T-helper 2 cell treated with Interferon-gamma antibody and Interleukin-4, amounts not matched to agents 5 μg/mL and 100 μg/mL, for 36 hours (primary cell): ENCODE measurements around the gene KRT23.

ENCODE experiments used
- DNase-seq: peaks from one replicate; pipeline ENCODE4 v3.0.0; 2021; ENCODE audit warnings: low spot score
- H3K27ac Mint-ChIP-seq: one replicate; pipeline ENCODE4 v1.8.0; 2021; ENCODE audit warnings: mild to moderate bottlenecking, mixed read lengths
- H3K27me3 Mint-ChIP-seq: one replicate; pipeline ENCODE4 v1.8.0; 2021; ENCODE audit warnings: low read depth, mixed read lengths
- H3K36me3 Mint-ChIP-seq: one replicate; pipeline ENCODE4 v1.8.0; 2021; ENCODE audit warnings: low read depth, mixed read lengths
- H3K4me1 Mint-ChIP-seq: one replicate; pipeline ENCODE4 v1.8.0; 2021; ENCODE audit warnings: low read depth, mixed read lengths
- H3K4me3 Mint-ChIP-seq: one replicate; pipeline ENCODE4 v1.8.0; 2022; ENCODE audit warnings: mild to moderate bottlenecking, moderate library complexity, mixed read lengths
- H3K9me3 Mint-ChIP-seq: one replicate; pipeline ENCODE4 v1.8.0; 2021; ENCODE audit warnings: mixed read lengths

Gene KRT23, protein sequence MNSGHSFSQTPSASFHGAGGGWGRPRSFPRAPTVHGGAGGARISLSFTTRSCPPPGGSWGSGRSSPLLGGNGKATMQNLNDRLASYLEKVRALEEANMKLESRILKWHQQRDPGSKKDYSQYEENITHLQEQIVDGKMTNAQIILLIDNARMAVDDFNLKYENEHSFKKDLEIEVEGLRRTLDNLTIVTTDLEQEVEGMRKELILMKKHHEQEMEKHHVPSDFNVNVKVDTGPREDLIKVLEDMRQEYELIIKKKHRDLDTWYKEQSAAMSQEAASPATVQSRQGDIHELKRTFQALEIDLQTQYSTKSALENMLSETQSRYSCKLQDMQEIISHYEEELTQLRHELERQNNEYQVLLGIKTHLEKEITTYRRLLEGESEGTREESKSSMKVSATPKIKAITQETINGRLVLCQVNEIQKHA

DNA sequence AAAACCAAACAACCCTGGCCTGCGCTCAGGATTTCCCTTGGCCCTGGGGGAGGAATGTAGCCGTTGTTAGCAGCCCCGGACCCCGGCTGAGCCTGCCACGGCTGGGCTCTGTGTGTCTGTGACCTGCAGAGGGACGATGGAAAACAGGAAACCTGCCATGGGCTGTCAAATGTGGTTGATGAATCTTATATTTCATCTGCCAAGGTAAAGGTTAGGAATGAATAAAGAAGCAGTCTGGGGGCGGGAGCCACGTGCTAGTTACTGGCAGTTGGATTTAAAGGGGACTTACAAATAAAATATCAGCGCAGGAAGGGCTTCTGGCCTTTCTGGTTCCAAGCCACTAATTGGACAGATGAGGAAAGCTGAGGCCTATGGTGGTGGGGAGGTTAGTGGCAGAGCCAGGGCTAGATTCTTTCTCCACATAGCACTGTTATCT, at the start of gene KRT23:
KRT23 (minus strand) TSS at position 263 of the 436 bp plus-strand sequence. CDS start 1,043 bp downstream, outside the sequence.
- Mint-ChIP-seq H3K9me3 (no peaks in the 10 kb centered on the region), H3K36me3 (no peaks in the 10 kb centered on the region), H3K4me1 (no peaks in the 10 kb centered on the region), H3K27me3 (peaks cover 10% of the 10 kb centered on the region), H3K27ac (no peak within 1 kb of the TSS), H3K4me3 (no peak within 1 kb of the TSS)
- DNase-seq, result no peak

DNA sequence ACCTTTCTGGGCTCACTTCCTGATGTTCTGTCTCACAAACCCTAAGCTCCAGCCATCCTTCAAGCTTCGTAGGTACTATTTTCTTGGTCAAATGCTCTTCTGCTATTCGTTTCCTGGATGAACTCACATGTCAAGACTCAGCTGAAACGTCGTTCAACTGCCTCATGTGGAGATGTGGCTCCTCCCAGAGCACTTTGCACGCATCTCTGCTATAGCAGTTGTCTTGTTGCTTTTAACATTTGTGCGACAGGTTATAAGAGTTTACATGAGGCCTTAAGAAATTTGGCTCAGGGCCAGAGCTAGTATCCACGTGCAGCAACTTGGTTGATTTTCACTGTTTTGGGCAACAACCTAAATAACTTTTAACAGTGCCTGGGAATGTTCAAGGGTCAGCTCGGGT, 49.5 kb upstream of the KRT23 start:
- H3K27me3 Mint-ChIP-seq, result peaks cover 25% of the 10 kb centered on the region
- H3K4me3 Mint-ChIP-seq, result no peak overlapping the region
- no peak overlapping the region for H3K27ac Mint-ChIP-seq
- no peaks in the 10 kb centered on the region for H3K9me3 Mint-ChIP-seq
- no peak for DNase-seq
- no peaks in the 10 kb centered on the region for H3K4me1 Mint-ChIP-seq
- no peaks in the 10 kb centered on the region for H3K36me3 Mint-ChIP-seq

DNA sequence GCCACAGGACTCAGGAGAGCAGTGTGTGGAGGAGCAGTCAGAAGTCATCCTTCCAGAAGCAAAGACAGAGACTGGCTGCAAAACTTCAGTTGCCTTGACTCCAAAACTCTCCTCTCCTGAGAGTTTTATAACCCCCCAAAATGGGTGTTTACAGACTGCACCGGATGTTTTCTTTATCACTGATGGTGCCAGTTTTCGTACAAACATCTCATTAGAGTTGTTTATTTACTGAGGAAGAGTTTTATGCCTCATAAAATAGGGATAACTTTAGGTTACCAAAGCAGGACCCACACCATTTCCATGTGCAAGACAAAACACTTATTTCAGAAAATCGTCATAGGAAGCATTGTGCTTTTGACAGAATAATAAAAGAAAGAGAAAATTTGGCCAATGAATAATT, 46.8 kb upstream of the KRT23 start, which contains the start of gene KRT40:
KRT40 (minus strand) TSS at position 101 of the 400 bp plus-strand sequence; CDS start at position 48, 53 bp downstream.
- Mint-ChIP-seq H3K4me1 (no peaks in the 10 kb centered on the region), H3K27me3 (peaks cover 19% of the 10 kb centered on the region), H3K36me3 (no peaks in the 10 kb centered on the region)

DNA sequence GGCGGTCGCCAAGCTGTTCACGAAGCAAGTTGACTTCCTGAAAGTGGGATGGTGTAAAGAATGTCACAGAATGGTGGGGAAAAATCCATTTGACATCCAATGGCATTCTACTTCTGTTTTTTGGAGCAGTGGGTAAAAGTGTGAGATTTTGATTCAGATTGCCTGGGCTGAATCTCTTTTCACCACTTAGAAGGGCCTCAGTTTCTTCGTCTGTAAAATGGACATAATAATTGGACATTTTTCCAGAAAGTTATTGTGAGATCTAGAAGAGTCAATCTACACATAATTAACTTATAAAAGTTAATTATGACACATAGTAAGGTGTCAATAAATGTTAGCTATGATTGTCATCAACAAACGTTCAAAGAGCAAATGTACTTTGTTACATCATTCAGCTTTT, 43.7 kb upstream of the KRT23 start:
- Mint-ChIP-seq H3K27me3 (peaks cover 11% of the 10 kb centered on the region), H3K4me3 (no peak overlapping the region), H3K36me3 (no peaks in the 10 kb centered on the region), H3K27ac (no peak overlapping the region), H3K4me1 (no peaks in the 10 kb centered on the region), H3K9me3 (no peaks in the 10 kb centered on the region)
- DNase-seq, result no peak

More for the DNA sequence above, 46.8 kb upstream of the KRT23 start, which contains the start of gene KRT40:
- H3K27ac Mint-ChIP-seq, result no peak within 1 kb of the TSS
- no peak within 1 kb of the TSS for H3K4me3 Mint-ChIP-seq
- no peak for DNase-seq
- no peaks in the 10 kb centered on the region for H3K9me3 Mint-ChIP-seq

DNA sequence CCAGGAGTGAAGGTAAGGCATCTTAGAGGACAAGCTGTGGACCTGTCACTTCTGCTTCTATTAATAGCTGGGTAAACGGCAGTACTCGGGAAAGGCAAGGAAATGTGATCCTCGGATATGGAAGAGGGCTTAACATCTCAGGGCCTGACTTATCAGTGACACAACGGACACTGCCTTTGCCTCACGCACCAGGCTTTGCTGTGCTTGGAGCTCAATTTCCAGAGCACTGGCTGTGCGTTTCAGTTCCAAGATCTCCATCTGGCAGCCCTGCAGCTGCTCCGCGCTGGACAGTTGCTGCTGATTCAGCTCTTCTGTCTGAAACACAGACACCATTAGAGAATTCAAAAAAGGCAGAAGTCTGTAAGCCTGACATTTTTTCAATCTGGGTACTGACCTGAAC, 43.1 kb upstream of the KRT23 start:
- Mint-ChIP-seq H3K4me3 (no peak overlapping the region), H3K4me1 (no peaks in the 10 kb centered on the region), H3K9me3 (no peaks in the 10 kb centered on the region), H3K27ac (no peak overlapping the region), H3K36me3 (no peaks in the 10 kb centered on the region), H3K27me3 (peaks cover 8% of the 10 kb centered on the region)
- DNase-seq, result no peak

DNA sequence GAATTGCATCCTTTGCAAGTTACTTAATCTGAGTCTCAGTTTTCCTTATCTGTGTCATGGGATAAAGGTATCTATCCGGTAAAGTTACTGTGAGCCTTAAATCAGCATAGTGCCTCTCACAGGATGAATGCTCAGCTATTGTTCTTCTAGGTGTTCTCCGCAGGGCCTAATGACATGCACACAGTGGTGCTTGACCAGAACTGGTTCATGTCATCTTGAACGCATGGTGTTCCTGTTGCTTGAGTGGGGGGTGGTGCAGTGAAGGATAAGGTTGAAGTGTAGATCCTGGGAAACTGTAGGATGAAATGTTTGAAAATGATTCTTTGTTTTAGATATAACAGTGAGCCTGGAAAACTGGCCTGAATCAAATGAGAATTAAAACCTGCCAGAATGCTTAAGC, 42.7 kb upstream of the KRT23 start:
- Mint-ChIP-seq H3K4me1 (no peaks in the 10 kb centered on the region), H3K27ac (no peak overlapping the region), H3K36me3 (no peaks in the 10 kb centered on the region), H3K27me3 (peaks cover 6% of the 10 kb centered on the region), H3K9me3 (no peaks in the 10 kb centered on the region), H3K4me3 (no peak overlapping the region)
- DNase-seq, result no peak

DNA sequence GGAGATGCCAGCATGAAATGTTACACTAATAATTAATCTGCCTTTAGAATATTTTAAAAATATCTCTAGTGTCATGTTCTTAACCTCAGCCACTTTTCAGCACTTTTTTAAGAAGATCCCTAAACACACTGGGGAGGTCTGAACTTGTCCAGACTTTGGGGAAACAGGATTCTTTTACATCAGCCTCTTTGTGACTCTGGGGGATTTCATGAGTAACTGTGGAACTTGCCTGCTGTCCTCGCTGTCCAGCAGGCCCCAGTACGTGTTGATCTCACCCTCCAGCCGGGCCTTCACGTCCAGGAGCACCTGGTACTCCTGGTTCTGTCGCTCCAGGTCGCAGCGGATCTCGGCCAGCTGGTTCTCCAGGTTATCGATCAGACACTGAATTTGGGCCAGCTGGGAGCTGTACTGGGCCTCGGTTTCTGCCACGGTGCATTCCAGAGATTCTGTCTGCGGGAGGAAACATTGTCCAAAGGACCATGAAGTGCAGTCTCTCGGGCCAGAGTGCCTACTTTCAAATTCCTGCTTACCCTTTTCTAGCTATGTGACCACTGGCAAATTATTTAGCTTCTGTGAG, 41.2 kb upstream of the KRT23 start:
- Mint-ChIP-seq H3K4me3 (no peak overlapping the region), H3K36me3 (no peaks in the 10 kb centered on the region), H3K27me3 (peaks cover 3% of the 10 kb centered on the region), H3K27ac (no peak overlapping the region), H3K9me3 (no peaks in the 10 kb centered on the region), H3K4me1 (no peaks in the 10 kb centered on the region)
- DNase-seq, result no peak

DNA sequence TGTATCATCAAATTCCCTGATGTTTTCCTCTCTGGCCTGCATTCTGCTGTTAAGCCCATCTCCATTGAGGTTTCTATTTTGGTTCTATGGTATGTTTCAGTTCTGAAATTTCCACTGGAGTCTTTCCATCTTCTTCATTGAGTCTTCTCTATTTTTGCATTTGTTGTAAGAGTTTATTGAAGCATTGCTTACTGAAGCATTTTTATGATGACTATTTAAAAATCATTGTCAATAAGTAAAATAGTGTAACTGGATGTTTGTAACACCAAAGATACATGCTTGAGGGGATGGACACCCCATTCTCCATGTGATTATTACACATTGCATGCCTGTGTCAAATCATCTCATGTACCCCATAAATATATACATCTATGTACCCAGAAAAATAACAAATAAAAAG, 38.1 kb upstream of the KRT23 start:
- Mint-ChIP-seq H3K4me1 (no peaks in the 10 kb centered on the region), H3K36me3 (no peaks in the 10 kb centered on the region), H3K4me3 (no peak overlapping the region), H3K9me3 (no peaks in the 10 kb centered on the region), H3K27me3 (peaks cover 10% of the 10 kb centered on the region), H3K27ac (no peak overlapping the region)
- no peak for DNase-seq

DNA sequence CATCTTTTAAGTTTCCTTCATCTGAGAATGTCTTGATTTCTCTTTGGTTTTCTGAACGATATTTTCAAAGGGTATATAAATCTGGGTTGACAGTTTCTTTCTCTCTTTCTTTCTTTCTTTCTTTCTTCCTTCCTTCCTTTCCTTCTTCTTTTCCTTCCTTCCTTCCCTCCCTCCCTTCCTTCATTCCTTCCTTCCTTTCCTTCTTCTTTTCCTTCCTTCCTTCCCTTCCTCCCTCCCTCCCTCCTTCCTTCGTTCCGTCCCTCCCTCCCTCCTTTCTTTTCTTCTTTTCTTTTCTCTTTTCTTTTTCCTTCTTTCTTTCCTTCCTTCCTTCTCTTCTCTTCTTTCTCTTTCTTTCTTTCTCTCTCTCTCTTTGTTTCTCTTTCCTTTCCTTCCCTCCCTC, 36.9 kb upstream of the KRT23 start:
- Mint-ChIP-seq H3K4me3 (no peak overlapping the region), H3K36me3 (no peaks in the 10 kb centered on the region), H3K4me1 (no peaks in the 10 kb centered on the region), H3K27ac (no peak overlapping the region), H3K27me3 (peaks cover 10% of the 10 kb centered on the region), H3K9me3 (no peaks in the 10 kb centered on the region)
- no peak for DNase-seq

DNA sequence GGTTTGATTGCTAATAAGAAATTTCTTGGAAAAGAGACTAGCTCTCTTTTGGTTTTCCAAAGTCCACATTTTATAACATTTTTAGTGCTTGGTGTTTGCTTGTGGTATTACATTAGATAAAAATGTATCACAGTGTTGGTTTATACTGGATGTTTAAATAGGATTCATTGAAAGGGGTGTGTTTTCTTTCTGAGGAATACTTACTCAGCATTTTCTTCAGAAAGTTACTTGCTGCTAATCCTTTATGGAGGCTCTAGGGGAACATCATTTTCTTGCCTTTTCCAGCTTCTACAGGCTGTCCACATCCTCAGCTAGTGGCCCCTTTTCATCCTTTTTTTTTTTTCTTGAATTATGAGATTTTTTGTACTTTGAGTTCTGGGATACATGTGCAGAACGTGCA, 30.1 kb upstream of the KRT23 start:
- Mint-ChIP-seq H3K27me3 (peaks cover 7% of the 10 kb centered on the region), H3K4me3 (no peak overlapping the region), H3K9me3 (no peaks in the 10 kb centered on the region), H3K36me3 (no peaks in the 10 kb centered on the region), H3K4me1 (no peaks in the 10 kb centered on the region), H3K27ac (no peak overlapping the region)
- no peak for DNase-seq

DNA sequence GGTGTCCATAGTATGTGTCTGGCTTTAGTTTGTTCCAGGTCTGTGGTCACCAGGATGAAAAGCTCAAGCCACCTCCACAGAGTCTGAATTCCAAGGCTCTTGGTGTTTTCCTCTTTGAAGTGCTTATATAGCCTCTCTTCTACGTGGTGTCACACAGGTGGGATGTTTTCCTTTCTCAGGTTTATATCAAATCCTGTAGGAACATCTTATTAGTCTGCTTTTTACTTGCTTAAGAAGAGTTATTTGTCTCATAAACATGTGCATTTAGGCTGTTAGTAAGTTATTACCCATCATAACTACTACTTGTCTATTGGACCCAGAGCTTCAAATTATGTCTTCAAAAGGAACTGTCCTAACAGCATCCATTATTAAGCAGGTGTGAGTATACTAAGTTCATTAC, 29.4 kb upstream of the KRT23 start, which contains the start of gene KRT39:
KRT39 (minus strand) TSS at position 101 of the 400 bp plus-strand sequence; CDS start at position 9, 92 bp downstream.
- no peak within 1 kb of the TSS for H3K27ac Mint-ChIP-seq
- no peaks in the 10 kb centered on the region for H3K4me1 Mint-ChIP-seq
- no peak within 1 kb of the TSS for H3K4me3 Mint-ChIP-seq
- DNase-seq, result no peak
- no peaks in the 10 kb centered on the region for H3K9me3 Mint-ChIP-seq
- no peaks in the 10 kb centered on the region for H3K36me3 Mint-ChIP-seq
- H3K27me3 Mint-ChIP-seq, result peaks cover 3% of the 10 kb centered on the region

DNA sequence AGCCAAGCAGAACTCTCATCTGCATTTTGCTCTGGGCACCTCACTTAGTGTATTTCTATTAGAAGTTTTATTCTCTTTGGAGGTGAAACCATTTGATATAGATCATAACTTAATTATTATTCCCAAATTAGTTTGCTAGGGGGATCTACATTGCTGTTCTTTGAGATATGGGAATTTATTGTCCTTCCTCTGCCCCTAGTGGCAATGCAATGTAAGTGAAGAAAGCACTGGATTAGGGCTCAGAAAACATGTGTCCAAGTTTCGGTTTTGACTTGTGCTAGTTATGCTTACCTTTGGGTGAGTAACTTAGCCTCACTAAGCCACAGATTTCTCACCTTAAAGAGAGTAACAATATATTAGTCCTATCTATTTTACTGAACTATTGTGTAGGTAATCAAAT, 26.4 kb upstream of the KRT23 start:
- Mint-ChIP-seq H3K4me3 (no peak overlapping the region), H3K27me3 (peaks cover 2% of the 10 kb centered on the region), H3K27ac (no peak overlapping the region), H3K4me1 (peaks cover 5% of the 10 kb centered on the region), H3K9me3 (no peaks in the 10 kb centered on the region), H3K36me3 (no peaks in the 10 kb centered on the region)
- DNase-seq, result no peak

DNA sequence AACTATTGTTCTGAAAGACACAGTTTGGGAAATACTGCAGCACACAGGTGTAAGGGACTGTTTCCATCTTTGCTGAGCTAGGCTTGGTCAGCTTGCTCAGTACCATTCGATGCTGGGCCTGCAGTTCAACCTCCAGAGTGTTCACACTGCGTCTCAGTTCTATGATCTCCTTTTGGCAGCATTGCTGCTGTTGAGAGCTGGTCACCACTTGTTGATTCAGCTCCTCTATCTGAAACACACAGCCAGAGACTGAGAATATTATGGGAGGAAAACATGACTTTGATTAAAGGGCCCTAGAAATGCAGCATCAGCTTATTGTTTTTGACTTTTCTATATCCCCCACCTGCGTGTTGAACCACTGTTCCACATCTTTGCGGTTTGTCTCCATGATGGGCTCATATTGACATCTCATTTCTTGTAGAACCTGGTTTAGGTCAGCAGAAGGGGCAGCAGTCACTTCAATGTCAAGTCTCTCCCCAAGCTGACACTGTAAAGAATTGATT, 24.7 kb upstream of the KRT23 start:
- H3K9me3 Mint-ChIP-seq, result no peaks in the 10 kb centered on the region
- no peaks in the 10 kb centered on the region for H3K27me3 Mint-ChIP-seq
- peaks cover 5% of the 10 kb centered on the region for H3K4me1 Mint-ChIP-seq
- no peak for DNase-seq
- H3K36me3 Mint-ChIP-seq, result no peaks in the 10 kb centered on the region
- no peak overlapping the region for H3K27ac Mint-ChIP-seq
- H3K4me3 Mint-ChIP-seq, result no peak overlapping the region

DNA sequence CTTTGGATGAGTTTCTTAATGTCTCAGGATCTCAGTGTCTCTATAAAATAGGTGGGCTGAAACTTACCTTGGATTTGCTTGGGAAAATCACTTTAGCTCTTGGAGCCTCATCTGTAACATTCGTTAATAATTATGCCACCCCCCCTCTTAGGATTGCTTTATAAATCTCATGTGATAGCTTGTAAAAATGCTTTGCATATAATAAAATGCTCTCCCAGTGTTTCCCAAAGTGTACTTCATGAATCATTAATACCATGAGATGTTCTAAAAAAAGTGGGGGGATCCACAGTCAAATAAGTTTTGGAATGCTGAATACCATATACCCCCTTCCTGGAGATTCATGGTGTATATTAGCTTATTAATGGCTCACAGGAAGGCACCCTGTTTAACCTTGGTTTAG, 24.1 kb upstream of the KRT23 start:
- no peaks in the 10 kb centered on the region for H3K9me3 Mint-ChIP-seq
- no peak for DNase-seq
- no peak overlapping the region for H3K27ac Mint-ChIP-seq
- H3K36me3 Mint-ChIP-seq, result no peaks in the 10 kb centered on the region
- H3K4me1 Mint-ChIP-seq, result peaks cover 5% of the 10 kb centered on the region
- no peaks in the 10 kb centered on the region for H3K27me3 Mint-ChIP-seq
- no peak overlapping the region for H3K4me3 Mint-ChIP-seq
